SJCRH30 (cell line): Measurements from ENCODE around the gene EEF1A2. TPM values are rescaled to one million over a fixed set of nuclear protein-coding genes. Genes with fewer than 3 reads are reported as not detected.
"Not testable (repeated sequence)": the region's sequence is repeated elsewhere in the genome, so short reads cannot be mapped to it uniquely, and the experiment has no call there.

Experiments
- DNase-seq, 2 experiments: peaks; one replicate each; pipeline ENCODE4 v3.0.0-alpha.2; 2015 to 2020
- H3K27ac ChIP-seq: fragments of 250-450 bp; sonication (Bioruptor Pico); 2 replicates; pipeline ENCODE4 v1.5.1; 2020; ENCODE audit warnings: mild to moderate bottlenecking, moderate library complexity
- H3K27me3 ChIP-seq: fragments of 250-450 bp; sonication (Bioruptor Pico); 2 replicates; pipeline ENCODE4 v1.5.1; 2020; ENCODE audit warnings: mild to moderate bottlenecking, moderate library complexity
- H3K36me3 ChIP-seq: fragments of 250-450 bp; sonication (Bioruptor Pico); 2 replicates; pipeline ENCODE4 v1.5.1; 2020; ENCODE audit warnings: mild to moderate bottlenecking, moderate library complexity
- H3K4me1 ChIP-seq: fragments of 250-450 bp; sonication (Bioruptor Pico); 2 replicates; pipeline ENCODE4 v1.5.1; 2020; ENCODE audit warnings: mild to moderate bottlenecking, moderate library complexity
- H3K4me3 ChIP-seq: fragments of 250-450 bp; sonication (Bioruptor Pico); 2 replicates; pipeline ENCODE4 v1.5.1; 2020; ENCODE audit warnings: mild to moderate bottlenecking, moderate library complexity
- H3K9me3 ChIP-seq: fragments of 250-450 bp; sonication (Bioruptor Pico); replicated peaks from 2 replicates; pipeline ENCODE4 v1.5.1; 2020; ENCODE audit warnings: mild to moderate bottlenecking, moderate library complexity
- total RNA-seq: library from RNA; depleted of rRNA; stranded (reverse); fragments of >200 nt; shearing (Covaris generic); gene quantifications from 2 replicates; pipeline ENCODE4 v1.2.3, GENCODE V29; 2014

The EEF1A2 gene
- total RNA-seq, 1 experiment from 2014 or later, result 1.4 TPM

GRCh38 chr20:63484236-63484635, 14.6 kb downstream of the EEF1A2 start:
- H3K9me3 ChIP-seq, result no peaks in the 10 kb centered on the region
- H3K27ac ChIP-seq, result no peak overlapping the region
- peaks cover 35% of the 10 kb centered on the region for H3K27me3 ChIP-seq
- no peaks in the 10 kb centered on the region for H3K36me3 ChIP-seq
- no peak overlapping the region for H3K4me3 ChIP-seq
- DNase-seq, result no peak
- peaks cover 18% of the 10 kb centered on the region for H3K4me1 ChIP-seq

GRCh38 chr20:63483834-63484233, 15.0 kb downstream of the EEF1A2 start:
- Histone ChIP-seq H3K36me3 (no peaks in the 10 kb centered on the region), H3K9me3 (no peaks in the 10 kb centered on the region), H3K4me1 (peaks cover 18% of the 10 kb centered on the region), H3K27me3 (peaks cover 37% of the 10 kb centered on the region), H3K27ac (no peak overlapping the region), H3K4me3 (no peak overlapping the region)
- DNase-seq, result peak; percentile 81 to 84

- no peak overlapping the region for H3K27ac ChIP-seq
- H3K36me3 ChIP-seq, result no peaks in the 10 kb centered on the region
- H3K4me1 ChIP-seq, result peaks cover 18% of the 10 kb centered on the region
- no peak for DNase-seq
- H3K27me3 ChIP-seq, result peaks cover 41% of the 10 kb centered on the region
- H3K9me3 ChIP-seq, result no peaks in the 10 kb centered on the region
- H3K4me3 ChIP-seq, result no peak overlapping the region
Observed at GRCh38 chr20:63482021-63482587, 16.8 kb downstream of the EEF1A2 start.

GRCh38 chr20:63481503-63481902, 17.4 kb downstream of the EEF1A2 start:
- no peaks in the 10 kb centered on the region for H3K36me3 ChIP-seq
- peaks cover 18% of the 10 kb centered on the region for H3K4me1 ChIP-seq
- peaks cover 46% of the 10 kb centered on the region for H3K27me3 ChIP-seq
- DNase-seq, result no peak
- H3K4me3 ChIP-seq, result no peak overlapping the region
- no peak overlapping the region for H3K27ac ChIP-seq
- no peaks in the 10 kb centered on the region for H3K9me3 ChIP-seq

- not testable (repeated sequence) for H3K9me3 ChIP-seq, H3K36me3 ChIP-seq, DNase-seq, H3K4me3 ChIP-seq, H3K27ac ChIP-seq
- peaks cover 18% of the 10 kb centered on the region for H3K4me1 ChIP-seq
- H3K27me3 ChIP-seq, result peaks cover 50% of the 10 kb centered on the region
Observed at GRCh38 chr20:63479695-63480419, 19.0 kb downstream of the EEF1A2 start.

- H3K4me1 ChIP-seq, result peaks cover 10% of the 10 kb centered on the region
- no peak overlapping the region for H3K27ac ChIP-seq
- H3K9me3 ChIP-seq, result no peaks in the 10 kb centered on the region
- no peak for DNase-seq
- no peak overlapping the region for H3K4me3 ChIP-seq
- no peaks in the 10 kb centered on the region for H3K36me3 ChIP-seq
- peaks cover 55% of the 10 kb centered on the region for H3K27me3 ChIP-seq
Observed at GRCh38 chr20:63478346-63479302, 20.3 kb downstream of the EEF1A2 start.

- Histone ChIP-seq H3K9me3 (no peaks in the 10 kb centered on the region), H3K27ac (no peak overlapping the region), H3K27me3 (peaks cover 55% of the 10 kb centered on the region), H3K4me3 (no peak overlapping the region), H3K36me3 (no peaks in the 10 kb centered on the region), H3K4me1 (peaks cover 3% of the 10 kb centered on the region; the same call in 1 of the 2 replicates)
- no peak for DNase-seq
Observed at GRCh38 chr20:63477944-63478343, 20.9 kb downstream of the EEF1A2 start.

GRCh38 chr20:63477061-63477616, 21.7 kb downstream of the EEF1A2 start:
- Histone ChIP-seq H3K27ac (no peak overlapping the region), H3K27me3 (peaks cover 47% of the 10 kb centered on the region), H3K36me3 (no peaks in the 10 kb centered on the region), H3K4me1 (no peaks in the 10 kb centered on the region; the same call in 1 of the 2 replicates), H3K4me3 (no peak overlapping the region), H3K9me3 (no peaks in the 10 kb centered on the region)
- no peak for DNase-seq

GRCh38 chr20:63475209-63475608, 23.7 kb downstream of the EEF1A2 start:
- Histone ChIP-seq H3K27ac (no peak overlapping the region), H3K4me3 (no peak overlapping the region), H3K27me3 (peaks cover 44% of the 10 kb centered on the region), H3K9me3 (no peaks in the 10 kb centered on the region), H3K36me3 (no peaks in the 10 kb centered on the region), H3K4me1 (no peaks in the 10 kb centered on the region)
- peak in 1 of 2 experiments; percentile 49 for DNase-seq

GRCh38 chr20:63473555-63474449, 25.1 kb downstream of the EEF1A2 start:
- no peak overlapping the region for H3K27ac ChIP-seq
- H3K36me3 ChIP-seq, result no peaks in the 10 kb centered on the region
- DNase-seq, result no peak
- H3K4me3 ChIP-seq, result no peak overlapping the region
- H3K27me3 ChIP-seq, result peaks cover 56% of the 10 kb centered on the region
- no peaks in the 10 kb centered on the region for H3K4me1 ChIP-seq
- H3K9me3 ChIP-seq, result no peaks in the 10 kb centered on the region

- H3K27ac ChIP-seq, result no peak overlapping the region
- H3K4me1 ChIP-seq, result no peaks in the 10 kb centered on the region
- no peak overlapping the region for H3K4me3 ChIP-seq
- H3K36me3 ChIP-seq, result no peaks in the 10 kb centered on the region
- no peak for DNase-seq
- no peaks in the 10 kb centered on the region for H3K9me3 ChIP-seq
- peaks cover 65% of the 10 kb centered on the region for H3K27me3 ChIP-seq
Observed at GRCh38 chr20:63472862-63473390, 26.0 kb downstream of the EEF1A2 start.

GRCh38 chr20:63471981-63472831, 26.7 kb downstream of the EEF1A2 start, which contains the start of gene KCNQ2:
Gene KCNQ2 (minus strand): TSS chr20:63472655. CDS start chr20:63472463, 192 bp downstream.
- no peaks in the 10 kb centered on the region for H3K4me1 ChIP-seq
- no peaks in the 10 kb centered on the region for H3K36me3 ChIP-seq
- no peak within 1 kb of the TSS for H3K27ac ChIP-seq
- DNase-seq, result no peak
- H3K4me3 ChIP-seq, result no peak within 1 kb of the TSS
- no peaks in the 10 kb centered on the region for H3K9me3 ChIP-seq
- peaks cover 69% of the 10 kb centered on the region for H3K27me3 ChIP-seq

- H3K4me3 ChIP-seq, result no peak overlapping the region
- H3K27me3 ChIP-seq, result peaks cover 69% of the 10 kb centered on the region
- no peaks in the 10 kb centered on the region for H3K4me1 ChIP-seq
- no peaks in the 10 kb centered on the region for H3K9me3 ChIP-seq
- DNase-seq, result no peak
- H3K36me3 ChIP-seq, result no peaks in the 10 kb centered on the region
- H3K27ac ChIP-seq, result no peak overlapping the region
Observed at GRCh38 chr20:63471717-63471980, 27.2 kb downstream of the EEF1A2 start.
